Osteocyte (in vitro differentiated cells): ENCODE measurements around the gene TCERG1L. TPM values are rescaled to one million over a fixed set of nuclear protein-coding genes. Genes with fewer than 3 reads are reported as not detected.

ENCODE experiments used
- DNase-seq: peaks from one replicate; pipeline ENCODE4 v3.0.0; 2021; ENCODE audit warnings: mixed read lengths; ENCODE audit not compliant: unreplicated experiment; ENCODE audit errors: extremely low spot score
- H3K27ac Mint-ChIP-seq: one replicate; pipeline ENCODE4 v1.8.0; 2021; ENCODE audit warnings: mild to moderate bottlenecking, mixed read lengths; ENCODE audit not compliant: unreplicated experiment
- H3K27me3 Mint-ChIP-seq: one replicate; pipeline ENCODE4 v1.8.0; 2021; ENCODE audit warnings: mixed read lengths; ENCODE audit not compliant: unreplicated experiment
- H3K36me3 Mint-ChIP-seq: one replicate; pipeline ENCODE4 v1.8.0; 2021; ENCODE audit warnings: mixed read lengths; ENCODE audit not compliant: unreplicated experiment
- H3K4me1 Mint-ChIP-seq: one replicate; pipeline ENCODE4 v1.8.0; 2021; ENCODE audit warnings: mixed read lengths; ENCODE audit not compliant: unreplicated experiment
- H3K4me3 Mint-ChIP-seq: one replicate; pipeline ENCODE4 v1.8.0; 2021; ENCODE audit warnings: mild to moderate bottlenecking, moderate library complexity, mixed read lengths; ENCODE audit not compliant: unreplicated experiment
- H3K9me3 Mint-ChIP-seq: one replicate; pipeline ENCODE4 v1.8.0; 2021; ENCODE audit warnings: mixed read lengths; ENCODE audit not compliant: unreplicated experiment
- total RNA-seq: library from RNA; stranded (reverse); gene quantifications from 2 replicates; pipeline ENCODE4 v1.2.1, GENCODE V29; 2021
- TF ChIP-seq, protein P1 (sequence below): fragments of 200-600 bp; sonication (generic); IDR thresholded peaks from 2 replicates; pipeline ENCODE4 v1.5.0; 2021; ENCODE audit warnings: antibody characterized with exemption, mild to moderate bottlenecking, moderate library complexity

TCERG1L gene
- total RNA-seq, 1 donor from 2014 or later = not detected

DNA sequence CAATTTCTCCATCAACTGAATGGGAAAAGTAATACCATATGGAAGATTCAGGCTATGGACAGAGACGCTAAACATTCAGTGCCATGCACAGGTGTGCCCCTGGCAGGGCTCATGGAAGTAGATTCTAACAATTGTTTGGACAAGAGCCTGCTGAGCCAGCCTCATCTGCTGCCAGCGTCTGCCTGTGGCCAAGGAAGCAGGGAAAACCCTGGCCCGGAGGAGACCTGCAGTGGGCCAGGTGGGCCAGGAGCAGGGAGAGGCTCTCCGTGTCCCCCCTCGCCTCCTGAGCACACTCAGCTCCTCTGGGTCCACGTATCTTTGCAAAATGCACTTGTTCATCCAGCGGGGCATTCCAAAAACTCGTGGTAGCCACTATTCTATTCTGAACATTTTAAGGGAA, 130.1 kb downstream of the TCERG1L start:
- no peaks in the 10 kb centered on the region for H3K4me1 Mint-ChIP-seq
- no peak overlapping the region for H3K27ac Mint-ChIP-seq
- TF ChIP-seq, protein P1, sequence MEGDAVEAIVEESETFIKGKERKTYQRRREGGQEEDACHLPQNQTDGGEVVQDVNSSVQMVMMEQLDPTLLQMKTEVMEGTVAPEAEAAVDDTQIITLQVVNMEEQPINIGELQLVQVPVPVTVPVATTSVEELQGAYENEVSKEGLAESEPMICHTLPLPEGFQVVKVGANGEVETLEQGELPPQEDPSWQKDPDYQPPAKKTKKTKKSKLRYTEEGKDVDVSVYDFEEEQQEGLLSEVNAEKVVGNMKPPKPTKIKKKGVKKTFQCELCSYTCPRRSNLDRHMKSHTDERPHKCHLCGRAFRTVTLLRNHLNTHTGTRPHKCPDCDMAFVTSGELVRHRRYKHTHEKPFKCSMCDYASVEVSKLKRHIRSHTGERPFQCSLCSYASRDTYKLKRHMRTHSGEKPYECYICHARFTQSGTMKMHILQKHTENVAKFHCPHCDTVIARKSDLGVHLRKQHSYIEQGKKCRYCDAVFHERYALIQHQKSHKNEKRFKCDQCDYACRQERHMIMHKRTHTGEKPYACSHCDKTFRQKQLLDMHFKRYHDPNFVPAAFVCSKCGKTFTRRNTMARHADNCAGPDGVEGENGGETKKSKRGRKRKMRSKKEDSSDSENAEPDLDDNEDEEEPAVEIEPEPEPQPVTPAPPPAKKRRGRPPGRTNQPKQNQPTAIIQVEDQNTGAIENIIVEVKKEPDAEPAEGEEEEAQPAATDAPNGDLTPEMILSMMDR = no peak
- no peaks in the 10 kb centered on the region for H3K36me3 Mint-ChIP-seq
- DNase-seq = peak; percentile 76
- H3K4me3 Mint-ChIP-seq = no peak overlapping the region
- peaks cover 40% of the 10 kb centered on the region for H3K9me3 Mint-ChIP-seq
- no peaks in the 10 kb centered on the region for H3K27me3 Mint-ChIP-seq

DNA sequence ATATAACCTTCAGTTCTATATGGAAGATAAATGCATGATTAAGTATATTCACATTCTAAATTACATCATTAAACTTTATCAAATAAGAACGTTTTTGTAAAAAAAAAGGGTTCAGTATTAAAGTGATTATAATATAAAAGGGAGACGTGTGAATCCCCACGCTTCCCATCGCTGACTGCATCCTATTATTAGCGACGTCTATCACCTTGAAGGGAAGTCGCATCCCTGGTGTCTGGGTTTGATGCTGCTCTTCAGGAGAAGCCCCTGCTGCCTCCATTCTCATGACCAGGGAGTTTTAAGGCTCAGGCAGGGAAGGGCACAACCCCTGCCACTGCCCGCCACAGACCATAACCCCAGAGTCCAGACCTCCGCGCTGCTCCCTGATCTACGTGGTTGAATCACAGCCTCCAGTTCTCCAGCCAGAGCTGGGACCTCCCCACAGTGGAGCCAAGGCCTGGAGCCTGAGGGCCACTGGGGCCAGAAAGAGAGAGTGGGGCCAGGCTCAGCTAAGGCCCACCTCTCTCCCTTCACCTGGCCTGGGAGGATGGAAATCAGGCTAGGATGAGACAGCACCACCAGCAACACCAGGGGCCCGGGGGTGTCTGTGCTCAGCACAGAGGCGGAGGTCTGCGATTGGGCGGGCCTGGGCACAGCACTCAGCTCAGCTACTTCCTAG, 130.6 kb downstream of the TCERG1L start:
- Mint-ChIP-seq H3K27ac (no peak overlapping the region), H3K4me3 (no peak overlapping the region), H3K9me3 (peaks cover 34% of the 10 kb centered on the region), H3K36me3 (no peaks in the 10 kb centered on the region), H3K4me1 (no peaks in the 10 kb centered on the region), H3K27me3 (no peaks in the 10 kb centered on the region)
- TF ChIP-seq, protein P1 = no peak
- DNase-seq = peak; percentile 73

DNA sequence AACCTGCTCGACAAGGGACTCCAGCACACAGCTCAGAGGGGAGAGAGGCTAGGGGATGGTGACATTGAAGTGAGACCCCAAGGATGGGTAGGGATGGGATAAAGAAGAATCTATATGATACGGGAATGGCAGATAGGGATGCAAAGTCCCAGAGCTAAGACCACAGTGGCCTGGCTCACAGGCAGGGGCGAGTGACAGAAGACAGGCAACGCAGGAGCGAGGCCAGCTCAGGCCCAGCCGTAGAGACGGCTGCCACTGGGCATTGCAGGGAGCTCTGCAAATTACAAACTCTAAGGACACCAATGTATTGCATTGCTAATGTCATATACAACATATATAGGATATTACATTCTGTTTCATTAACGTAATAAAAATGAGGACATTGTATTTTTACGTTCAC, 131.4 kb downstream of the TCERG1L start:
- H3K27ac Mint-ChIP-seq = no peak overlapping the region
- no peaks in the 10 kb centered on the region for H3K4me1 Mint-ChIP-seq
- H3K4me3 Mint-ChIP-seq = no peak overlapping the region
- H3K27me3 Mint-ChIP-seq = no peaks in the 10 kb centered on the region
- no peaks in the 10 kb centered on the region for H3K36me3 Mint-ChIP-seq
- TF ChIP-seq, protein P1 = no peak
- H3K9me3 Mint-ChIP-seq = peaks cover 32% of the 10 kb centered on the region
- peak; percentile 56 for DNase-seq

DNA sequence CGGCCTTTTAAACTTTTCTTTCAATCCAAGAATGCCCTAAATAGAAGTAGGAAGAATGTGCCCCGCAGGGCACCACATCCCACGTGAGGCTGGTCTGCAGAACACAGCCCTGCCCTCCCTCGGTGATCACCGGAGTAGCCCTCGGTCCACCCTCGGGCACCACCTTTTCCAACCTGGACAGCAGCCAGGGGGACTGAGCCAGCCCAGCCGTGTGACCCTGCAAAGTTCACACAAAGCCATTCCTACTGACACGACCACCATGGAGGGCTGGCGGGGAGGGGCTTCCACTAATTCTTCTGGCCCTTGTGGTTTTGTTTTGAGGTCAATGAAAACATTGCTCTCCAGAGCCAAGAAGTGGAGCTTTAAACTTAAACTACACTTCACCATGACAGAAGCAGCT, 132.2 kb downstream of the TCERG1L start:
- H3K36me3 Mint-ChIP-seq = no peaks in the 10 kb centered on the region
- H3K27ac Mint-ChIP-seq = no peak overlapping the region
- no peak overlapping the region for H3K4me3 Mint-ChIP-seq
- DNase-seq = peak; percentile 79
- TF ChIP-seq, protein P1 = no peak
- peaks cover 31% of the 10 kb centered on the region for H3K9me3 Mint-ChIP-seq
- no peaks in the 10 kb centered on the region for H3K27me3 Mint-ChIP-seq
- no peaks in the 10 kb centered on the region for H3K4me1 Mint-ChIP-seq

DNA sequence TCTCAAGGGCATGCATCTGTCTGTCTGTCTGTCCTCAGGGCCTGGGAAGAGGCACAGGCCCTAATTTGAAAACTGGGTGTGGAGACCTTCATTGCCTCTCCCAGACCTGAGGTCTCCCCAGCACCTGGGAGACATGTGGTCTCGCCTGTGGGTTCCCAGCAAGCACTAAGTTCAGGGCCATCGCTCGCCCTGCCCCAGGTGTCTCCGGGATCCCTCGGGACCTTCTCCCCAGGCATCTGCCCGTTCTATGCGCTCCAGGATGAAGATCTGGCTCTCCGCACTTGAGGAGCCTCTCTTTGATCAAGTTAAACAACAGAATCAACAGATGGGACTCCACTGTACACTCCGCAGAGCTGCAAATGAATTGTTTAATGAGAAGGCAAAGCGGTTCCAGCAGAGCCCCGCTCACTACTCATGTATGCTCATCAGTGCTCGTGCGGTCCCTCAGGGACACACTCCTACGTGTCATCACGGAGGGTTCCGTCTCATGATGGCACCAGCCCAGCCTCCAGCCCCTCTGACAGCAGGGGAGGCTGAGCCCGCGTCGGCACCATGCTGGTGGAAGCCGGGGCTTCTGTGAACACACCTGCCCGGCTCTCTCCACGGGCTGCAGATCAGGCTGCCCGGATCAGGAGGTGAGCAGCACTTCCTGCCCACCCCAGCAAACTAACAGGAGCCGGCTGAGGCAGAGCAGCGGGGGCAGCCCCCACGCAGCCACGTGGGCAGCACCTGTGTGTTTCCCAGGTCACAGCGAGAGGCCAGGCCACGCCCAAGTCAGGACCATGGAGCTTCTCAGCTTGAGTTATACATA, 132.8 kb downstream of the TCERG1L start:
- Mint-ChIP-seq H3K4me3 (no peak overlapping the region), H3K4me1 (no peaks in the 10 kb centered on the region), H3K9me3 (peaks cover 25% of the 10 kb centered on the region), H3K36me3 (no peaks in the 10 kb centered on the region), H3K27ac (no peak overlapping the region), H3K27me3 (no peaks in the 10 kb centered on the region)
- DNase-seq = peak; percentile 78
- TF ChIP-seq, protein P1 = no peak
